GM19455 (cell line): ENCODE measurements around the gene PSMA7.
"Not testable (repeated sequence)": the region's sequence is repeated elsewhere in the genome, so short reads cannot be mapped to it uniquely, and the experiment has no call there.

ENCODE experiments used
- ATAC-seq: cut with Tn5 transposase; IDR thresholded peaks from one replicate; pipeline ENCODE4 v1.9.1; 2021; ENCODE audit not compliant: unreplicated experiment

PSMA7 gene

DNA sequence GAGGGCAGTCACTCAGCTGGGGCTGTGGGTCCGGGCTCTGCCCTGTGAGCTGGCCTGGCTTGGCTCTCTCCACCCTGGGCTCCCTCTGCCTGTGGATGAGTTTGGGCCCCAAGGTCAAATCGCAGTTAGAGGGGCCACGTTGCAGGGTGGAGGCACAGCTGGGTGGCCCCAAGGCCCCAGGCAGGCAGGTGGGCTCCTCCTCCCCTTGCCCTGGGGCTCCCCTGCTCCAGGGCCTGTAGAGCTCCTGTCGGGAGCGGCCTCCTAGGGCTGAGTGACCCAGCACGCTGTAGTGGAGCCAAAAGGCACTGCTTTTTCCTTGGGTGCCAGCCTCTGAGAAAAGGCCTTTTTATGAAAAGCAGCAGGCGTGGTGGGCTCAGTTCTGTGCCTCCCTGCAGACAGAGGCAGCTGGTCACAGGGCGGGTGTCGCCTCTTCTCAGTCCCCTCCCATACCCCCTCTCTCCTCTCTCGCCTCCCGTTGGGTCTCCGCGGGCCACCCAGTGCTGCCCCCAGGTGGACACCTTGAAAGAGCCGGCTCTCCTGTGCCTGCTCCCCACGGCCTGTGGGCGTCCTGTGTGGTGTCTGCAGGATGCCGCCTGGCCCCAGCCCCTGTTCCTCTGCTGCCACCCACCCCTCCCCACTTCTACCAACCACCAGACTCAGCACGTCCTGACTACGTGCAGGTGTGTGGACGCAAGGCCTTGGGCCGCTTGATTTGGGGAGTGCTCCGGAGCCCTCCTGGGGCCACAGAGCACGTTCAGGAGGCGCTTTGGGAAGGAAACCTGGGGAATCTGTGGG, 13.6 kb upstream of the PSMA7 start:
- ATAC-seq, result no peak

DNA sequence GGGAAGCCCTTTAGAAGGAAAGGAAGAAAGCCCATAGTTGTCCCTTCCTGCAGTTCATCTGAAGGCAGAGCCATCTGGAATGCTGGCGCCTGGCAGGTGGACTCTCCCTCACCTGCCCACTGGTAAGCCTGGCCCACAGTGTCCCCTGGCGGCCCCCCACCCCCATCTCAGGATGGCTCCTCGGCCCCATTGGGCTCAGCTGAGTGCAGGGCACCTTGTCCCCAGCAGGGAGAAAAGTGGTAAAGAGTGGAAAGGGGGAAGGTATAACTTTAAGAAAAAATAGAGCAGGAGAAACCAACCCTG, 13.0 kb upstream of the PSMA7 start:
- ATAC-seq, result no peak

DNA sequence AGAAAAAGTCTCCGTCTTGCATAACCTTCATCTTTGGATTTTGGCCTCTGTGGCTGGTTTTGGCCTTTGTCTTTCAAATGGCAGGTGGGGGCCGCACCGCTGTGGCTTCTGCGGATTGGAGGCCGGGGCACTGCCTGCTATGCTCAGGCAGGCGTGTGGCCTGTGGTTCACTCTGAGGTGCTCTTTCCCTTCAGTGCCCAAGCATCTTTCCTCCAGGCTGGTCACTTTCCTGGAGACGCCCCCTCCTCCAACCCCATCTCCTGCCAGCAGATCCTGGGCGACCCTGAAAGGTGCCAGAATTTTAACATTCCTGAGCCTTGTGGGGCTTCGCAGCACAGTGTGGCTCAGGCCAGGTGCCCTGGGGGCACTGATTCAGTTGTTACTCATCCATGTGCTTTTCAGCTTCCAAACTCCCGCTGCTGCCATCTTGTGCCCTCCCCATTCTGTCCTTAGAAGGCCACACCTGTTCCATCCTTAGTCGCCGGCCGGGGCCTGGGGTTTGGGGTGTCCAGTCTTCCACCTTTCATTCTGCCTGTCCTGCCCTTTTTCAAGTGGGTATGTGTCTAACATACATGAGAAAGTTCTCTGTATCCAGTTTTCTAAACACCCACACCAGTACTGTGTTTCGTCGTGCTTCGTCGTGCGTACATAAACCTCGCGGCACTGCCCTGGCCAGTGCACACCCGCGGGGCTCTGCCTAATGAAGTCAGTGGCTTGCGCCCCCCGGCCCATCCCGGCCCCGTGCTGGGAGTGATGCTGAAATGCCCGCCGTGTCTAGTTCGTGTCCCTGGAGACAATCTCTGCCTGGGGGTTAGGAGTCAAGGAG, 12.4 kb upstream of the PSMA7 start:
- ATAC-seq, result no peak

DNA sequence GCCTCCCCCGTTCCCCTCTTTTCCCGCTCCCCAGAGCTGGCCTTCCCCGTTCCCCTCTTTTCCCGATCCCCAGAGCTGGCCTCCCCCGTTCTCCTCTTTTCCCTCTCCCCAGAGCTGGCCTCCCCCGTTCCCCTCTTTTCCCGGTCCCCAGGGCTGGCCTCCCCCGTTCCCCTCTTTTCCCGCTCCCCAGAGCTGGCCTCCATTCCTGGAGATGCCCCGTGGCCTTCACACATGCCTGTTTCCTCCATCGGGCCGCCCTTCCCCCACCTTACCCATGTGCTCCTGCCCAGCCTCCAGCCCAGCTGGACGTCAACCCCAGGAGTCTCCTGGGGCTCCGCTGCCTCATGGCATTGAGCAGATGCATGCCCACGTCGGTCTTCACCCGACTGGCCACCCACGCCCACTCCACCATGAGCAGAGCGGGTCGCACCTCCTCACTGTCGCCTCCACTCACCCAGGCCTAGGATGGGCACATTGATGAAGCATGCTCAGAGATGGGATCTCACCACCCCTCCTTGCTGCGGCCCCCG, 8.7 kb upstream of the PSMA7 start:
- ATAC-seq, result no peak

DNA sequence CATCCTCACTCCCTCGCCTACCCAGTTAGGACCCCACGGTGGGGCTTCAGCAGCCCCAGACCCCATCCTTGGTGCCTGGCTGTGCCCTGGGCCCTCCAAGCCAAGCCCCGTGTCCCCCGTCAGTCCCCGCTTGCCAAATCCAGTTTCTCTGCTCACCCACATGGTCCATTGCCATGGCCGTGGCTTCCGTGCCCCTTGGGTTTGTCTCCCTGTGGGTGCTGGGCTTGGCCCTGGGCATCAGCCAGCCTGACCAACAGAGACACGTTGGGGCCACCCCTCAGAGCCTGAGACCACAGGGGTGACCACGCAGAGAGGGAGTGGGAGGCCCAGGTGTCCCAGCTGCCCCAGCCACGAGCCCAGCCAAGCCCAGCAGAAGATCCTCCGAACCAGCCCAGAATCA, 8.0 kb upstream of the PSMA7 start:
- ATAC-seq, result no peak

DNA sequence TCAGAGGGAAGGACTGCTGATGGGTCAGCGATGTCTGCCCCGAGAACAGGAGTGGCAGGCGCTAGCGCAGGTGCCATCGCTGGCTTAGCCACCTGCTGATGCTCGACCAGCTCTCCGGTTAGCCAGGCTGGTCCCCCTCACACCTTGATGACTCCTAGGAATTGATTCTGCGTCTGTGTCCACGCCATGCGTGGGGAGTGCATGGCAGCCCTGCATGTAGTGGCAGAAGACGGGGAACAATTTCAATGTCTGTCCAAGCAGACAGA, 7.0 kb upstream of the PSMA7 start:
- no peak for ATAC-seq

DNA sequence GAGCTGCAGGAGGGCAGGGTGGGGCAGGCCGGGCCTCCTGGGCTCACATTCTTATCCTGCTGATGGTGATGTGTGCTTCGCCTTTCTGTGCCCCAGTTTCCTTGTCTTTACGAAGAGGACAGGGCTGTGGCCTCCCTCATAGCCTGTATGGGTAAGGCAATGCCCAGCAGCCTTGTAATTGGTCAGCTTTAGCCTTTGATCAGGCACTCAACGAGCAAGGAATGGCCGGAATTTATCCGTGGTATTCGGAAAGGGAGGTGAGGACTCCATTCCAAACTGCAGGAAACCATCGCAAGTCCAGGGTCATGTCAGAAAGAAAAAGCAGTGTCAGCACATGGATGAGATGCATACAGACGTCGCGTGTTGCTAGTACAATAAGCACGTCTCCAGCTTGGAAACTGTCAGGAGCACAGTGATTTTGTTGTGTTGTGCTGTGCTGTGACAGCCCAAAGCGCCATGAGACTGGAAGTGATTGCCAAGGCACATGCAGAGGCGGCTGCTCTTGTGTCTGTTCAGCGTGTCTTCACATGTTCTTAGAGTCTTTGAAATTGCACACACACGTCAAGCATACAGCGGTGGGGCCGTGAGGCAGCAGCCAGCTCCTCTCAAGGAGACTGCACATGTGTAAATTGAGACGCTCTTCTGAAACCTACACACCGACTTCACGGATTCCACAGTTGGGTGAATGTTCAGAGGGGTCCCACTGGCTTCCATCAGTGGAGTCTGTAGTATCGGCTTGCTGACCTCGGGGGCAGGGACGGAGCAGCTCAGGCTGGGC, 6.5 kb upstream of the PSMA7 start:
- ATAC-seq, result no peak

DNA sequence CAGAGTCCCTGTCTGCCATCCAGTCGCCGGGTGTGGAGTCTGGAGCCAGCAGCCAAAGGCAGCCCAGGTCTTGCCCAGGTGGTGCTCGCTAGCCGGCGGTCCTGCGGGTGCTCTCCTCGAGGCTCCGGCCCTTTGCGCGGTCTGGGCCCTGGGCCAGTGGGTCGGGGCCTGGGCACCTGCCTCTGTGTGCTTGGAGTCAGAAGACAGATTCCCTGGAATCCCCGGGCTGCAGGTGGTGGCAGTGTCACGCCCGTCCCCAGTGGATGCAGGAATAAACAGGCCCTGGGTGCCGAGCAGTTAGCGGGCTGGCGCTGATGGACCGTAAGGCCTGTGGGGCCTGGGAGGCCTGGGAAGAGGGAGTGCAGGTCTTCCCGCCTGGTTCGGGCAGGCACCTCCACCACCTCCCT, 5.7 kb upstream of the PSMA7 start:
- no peak for ATAC-seq

DNA sequence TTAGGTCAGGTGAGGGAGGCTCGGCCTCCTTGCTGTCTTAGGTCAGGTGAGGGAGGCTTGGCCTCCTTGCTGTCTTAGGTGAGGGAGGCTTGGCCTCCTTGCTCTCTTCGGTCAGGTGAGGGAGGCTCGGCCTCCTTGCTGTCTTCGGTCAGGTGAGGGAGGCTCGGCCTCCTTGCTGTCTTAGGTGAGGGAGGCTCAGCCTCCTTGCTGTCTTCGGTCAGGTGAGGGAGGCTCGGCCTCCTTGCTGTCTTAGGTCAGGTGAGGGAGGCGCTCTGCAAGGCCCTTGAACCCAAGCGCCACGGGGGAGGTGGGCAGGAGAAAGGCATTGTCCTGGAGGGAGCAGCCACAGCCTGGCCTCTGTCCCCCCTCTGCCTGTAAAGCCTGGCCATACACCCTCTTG, 5.2 kb upstream of the PSMA7 start:
- not testable (repeated sequence) for ATAC-seq

DNA sequence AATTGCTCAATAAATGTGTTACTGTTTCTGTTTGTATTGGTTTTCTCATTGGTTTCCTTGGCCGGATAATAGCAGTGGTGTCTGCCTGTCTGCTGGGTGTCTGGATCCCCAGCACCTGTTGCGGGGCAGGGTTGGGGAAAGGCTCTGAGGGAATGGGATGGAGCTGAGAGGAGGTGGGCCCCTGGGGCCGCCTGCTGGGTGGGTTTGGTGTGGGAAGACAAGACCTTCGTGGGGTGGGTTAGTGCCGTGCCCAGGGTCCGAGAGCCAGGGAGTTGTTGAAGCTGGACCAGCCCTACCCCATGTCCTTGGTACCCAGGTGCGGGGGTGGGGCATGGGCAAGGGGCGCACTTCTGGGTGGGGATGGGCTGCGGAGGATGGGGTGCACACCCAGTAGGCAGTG, 4.3 kb upstream of the PSMA7 start:
- no peak for ATAC-seq

DNA sequence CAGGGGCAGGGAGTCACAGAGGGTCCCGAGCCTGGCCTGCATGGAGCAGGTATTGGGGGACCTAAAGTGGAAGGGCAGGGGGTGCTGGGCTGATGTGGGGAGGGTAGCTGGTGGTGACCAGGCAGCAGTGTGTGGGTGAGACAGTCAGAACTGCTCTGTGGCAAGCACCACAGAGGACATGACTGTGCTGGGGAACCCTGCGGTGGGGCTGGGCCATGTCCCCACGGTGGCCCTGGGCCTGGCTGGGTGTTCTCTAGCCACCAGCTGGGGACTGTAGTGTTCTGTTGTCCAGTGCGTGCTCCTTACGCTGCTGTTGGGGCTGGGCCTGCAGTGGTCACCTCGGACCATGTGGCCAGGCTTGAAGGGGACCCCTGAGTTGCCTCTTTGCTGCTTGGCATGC, 3.9 kb upstream of the PSMA7 start:
- no peak for ATAC-seq

DNA sequence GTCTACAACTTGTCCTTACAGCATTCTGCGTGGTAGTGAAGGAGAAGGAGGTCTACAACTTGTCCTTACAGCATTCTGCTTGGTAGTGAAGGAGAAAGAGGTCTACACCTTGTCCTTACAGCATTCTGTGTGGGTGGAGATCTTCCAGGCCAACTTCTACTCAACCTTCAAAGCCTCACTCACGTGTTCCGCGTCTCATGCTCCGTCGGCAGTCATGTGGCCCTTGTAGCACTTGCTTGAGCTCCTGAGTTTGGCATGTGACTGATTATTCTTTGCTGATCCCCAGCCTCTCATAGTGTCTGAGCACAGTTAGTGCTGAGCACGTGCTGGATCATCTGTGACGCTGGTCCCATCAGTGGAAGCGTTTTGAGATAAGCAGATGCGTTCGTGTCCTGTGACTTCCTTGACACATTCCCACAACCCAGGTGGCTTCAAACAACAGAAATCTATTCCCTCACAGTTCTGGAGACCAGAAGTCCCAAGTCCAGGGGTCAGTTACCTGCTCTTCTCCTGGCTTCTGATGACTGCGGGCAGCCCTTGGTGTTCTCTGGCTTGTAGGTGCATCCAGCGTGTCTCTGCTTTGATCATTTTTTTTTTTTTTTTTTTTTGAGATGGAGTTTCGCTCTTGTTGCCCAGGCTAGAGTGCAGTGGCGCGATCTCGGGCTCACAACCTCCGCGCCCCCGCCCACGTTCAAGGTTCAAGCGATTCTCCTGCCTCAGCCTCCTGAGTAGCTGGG, 3.0 kb upstream of the PSMA7 start:
- ATAC-seq, result no peak

DNA sequence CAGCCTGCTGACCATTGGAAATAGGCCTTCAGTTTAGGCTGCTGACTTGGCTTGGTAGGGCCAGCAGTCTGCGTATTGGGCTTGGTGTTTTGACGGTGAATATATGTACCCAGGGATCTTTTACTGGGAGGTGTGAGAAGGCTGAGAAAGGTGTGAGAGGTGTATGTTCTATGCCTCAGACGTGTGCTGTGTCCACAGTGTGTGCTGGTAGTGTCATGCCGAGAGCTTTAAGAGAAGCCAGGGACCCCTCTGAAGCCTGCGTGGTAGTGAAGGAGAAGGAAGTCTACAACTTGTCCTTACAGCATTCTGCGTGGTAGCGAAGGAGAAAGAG, 2.5 kb upstream of the PSMA7 start:
- ATAC-seq, result no peak

DNA sequence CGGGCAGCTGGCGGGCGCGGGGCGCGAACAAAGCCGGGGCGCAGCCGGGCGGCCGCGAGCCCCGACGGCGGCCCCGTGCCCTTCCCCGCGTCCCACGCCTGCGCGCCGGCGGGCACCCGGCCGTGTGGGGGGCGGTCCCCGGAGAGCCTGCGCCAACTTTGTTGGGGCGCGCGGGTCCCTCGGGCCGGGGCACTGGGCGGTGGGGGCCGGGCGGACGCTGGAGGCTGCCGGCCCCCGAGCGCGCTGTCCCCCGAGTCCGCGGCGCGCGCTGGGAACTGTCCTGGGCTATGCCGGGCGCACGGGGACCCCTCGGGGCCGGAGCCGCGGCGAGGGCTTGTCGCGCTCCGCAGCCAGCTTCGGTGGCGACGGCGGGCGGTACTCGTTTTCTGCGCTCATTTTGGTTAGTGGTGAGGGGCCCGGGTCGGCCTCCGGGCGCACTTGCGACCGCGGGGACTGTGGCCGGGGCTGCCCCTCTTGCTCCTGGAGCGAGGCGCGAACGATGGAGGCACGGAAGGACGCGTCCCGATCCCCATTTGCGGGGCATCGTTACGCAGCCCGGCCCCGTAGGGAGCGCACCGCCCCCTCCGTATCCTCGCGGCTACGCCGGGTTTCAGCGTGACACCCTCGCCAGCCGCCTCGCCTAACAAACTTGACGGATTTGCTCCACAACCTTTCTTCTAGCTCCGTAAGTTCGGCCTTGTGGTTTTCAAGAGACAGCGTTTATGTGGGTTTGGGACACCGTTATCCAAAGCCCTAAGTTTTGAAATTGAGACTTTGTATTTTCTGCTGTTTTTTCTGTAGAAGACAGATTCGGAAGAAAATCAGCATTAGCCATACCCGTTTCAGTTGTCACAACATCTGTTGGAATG, 997 bp upstream of the PSMA7 start:
- ATAC-seq, result peak; percentile 39

DNA sequence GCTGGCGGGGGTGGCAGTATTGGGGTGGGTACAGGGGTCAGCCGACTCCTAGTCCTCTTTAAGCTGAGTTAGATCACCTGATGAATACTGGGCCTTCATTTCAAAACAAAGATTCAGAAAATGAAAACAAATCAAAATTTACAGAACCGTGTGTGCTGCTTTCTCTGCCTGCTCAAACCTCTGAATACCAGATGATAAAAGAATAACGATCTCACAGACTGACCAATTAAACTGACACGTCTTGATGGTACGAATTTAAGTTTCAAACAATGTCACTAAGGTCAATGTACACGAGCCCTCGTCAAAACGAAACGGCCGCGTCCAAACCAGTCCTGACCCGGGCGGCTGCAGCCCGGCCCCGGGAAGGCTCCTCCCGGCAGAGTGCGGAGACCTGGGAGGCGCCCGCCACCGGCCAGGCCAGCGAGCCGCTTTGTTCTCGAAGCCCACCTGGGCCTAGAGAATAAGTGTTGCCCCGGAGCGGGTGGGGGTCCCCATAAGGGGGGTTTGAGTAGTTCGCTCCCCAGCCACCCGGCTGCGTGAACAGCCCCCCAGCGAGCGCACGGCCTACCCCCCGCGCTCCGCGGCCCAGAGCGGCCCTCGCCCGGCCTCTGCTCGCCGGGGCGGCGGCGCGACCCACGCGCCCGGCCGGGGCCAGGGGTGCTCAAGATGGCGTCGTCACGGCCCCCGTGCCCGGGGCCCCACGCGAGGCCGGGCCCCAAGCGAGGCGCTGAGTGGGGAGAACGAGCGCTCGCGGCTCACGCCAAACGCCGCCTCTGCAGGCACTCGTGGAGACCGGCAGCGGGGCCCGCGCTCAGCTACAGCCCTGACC, 728 bp downstream of the PSMA7 start:
- ATAC-seq, result peak; percentile 17

DNA sequence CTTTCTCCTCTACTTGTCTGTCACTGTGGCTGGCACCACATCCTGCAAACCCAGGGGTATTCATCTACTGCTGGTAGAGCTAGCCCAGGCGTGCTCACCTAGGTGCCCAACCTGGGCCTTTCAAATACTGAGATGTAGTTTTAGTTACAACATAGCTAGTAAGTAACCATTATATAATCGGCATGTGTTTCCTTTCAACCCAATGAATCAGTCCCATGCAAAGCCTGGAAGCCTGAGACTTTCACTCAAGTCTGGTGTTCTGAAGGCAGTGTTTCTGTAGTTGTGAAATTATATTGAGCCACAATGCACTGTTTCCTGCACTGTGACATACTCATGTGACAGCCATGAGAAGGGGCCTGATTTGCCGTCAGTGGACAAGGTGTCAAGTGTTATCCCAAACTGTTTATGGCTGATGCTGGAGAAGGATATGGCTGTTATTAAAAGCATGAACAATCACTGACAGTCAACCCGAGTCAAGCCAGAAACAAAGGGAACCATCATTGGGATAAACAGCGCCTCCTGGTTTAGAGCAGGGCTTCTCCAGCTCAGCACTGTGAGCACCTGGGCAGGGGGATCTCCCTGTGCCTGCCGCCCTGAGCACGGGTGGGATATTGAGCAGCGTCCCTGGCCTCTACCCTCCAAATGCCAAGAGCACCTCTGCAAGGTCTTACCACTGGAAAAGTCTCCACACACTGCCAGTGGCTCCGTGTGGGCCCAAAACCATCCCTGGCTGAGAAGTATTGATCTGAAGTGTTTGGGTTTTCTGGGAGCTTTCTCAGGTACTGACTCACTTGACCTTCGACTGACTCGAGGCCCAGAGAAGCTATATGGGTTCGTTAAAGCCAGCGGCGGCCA, 1.6 kb downstream of the PSMA7 start:
- ATAC-seq, result no peak

DNA sequence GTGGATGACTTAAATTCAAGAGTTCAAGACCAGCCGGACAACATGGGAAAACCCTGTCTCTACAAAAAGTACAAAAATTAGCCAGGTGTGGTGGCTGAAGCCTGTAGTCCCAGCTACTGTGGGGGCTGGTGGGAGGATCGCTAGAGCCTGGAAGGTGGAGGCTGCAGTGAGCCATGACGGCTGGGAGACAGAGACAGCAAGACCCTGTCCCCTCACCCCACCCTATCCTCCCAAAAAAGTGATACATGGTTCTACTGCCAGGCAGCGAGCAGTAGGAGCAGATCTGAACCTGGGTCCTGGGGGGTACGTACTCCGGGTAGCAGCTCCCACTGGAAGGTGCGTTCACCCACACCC, 2.2 kb downstream of the PSMA7 start:
- no peak for ATAC-seq

DNA sequence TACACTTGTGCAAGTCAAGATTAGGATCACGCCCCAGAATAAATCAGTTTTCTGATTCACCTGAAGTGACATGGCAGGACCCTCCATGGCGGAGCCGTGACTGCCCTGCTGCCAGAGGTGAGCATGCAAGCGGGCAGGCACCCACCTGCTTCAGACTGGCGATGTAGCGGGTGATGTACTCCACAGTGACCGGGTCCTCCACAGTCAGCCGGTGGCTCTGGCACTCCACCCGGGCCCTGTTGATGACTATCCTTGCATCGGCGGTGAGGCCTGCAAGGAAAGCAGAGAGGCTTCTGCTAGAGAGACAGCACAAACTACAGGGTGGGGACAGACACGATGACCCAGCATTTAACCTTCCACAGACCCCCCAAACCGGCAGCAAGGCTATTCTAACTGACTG, 3.6 kb downstream of the PSMA7 start:
- ATAC-seq, result no peak

DNA sequence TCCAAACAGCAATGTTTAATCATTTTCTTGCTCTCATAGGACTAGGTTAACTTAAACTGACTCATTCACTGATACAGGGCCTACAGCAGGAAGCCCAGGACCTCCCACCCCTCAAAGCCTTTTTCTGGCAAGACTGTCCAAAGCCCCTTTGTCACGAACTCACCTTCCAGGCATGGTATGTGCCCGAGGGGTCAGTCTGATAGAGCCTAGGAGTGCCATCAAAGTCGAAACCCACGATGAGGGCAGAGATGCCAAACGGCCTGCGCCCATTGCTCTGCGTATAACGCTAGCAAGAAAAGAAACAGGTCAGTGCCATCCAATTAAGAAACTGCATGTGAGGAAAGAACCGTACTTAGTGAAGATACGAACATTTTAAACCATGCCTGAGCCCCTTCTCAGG, 4.3 kb downstream of the PSMA7 start:
- no peak for ATAC-seq
